ACHN (cell line): ENCODE data around the gene LDLRAD4.
A peak's percentile ranks its signal among the peaks of the same experiment; 100 is the strongest.
"Not testable (repeated sequence)": the region's sequence is repeated elsewhere in the genome, so short reads cannot be mapped to it uniquely, and the experiment has no call there.

Experiments used
- DNase-seq: peaks from one replicate; pipeline ENCODE4 v3.0.0-alpha.2; 2015
- in situ Hi-C: cut with HindIII; loops from 2 replicates; pipeline ENCODE4 v1.10.0; 2017; ENCODE audit warnings: low sequenced_read_pairs, low pct_ligation_motif_present, low pct_unique_long_range_greater_than_20kb

The LDLRAD4 gene

GRCh38 chr18:13661051-13661778 lies 442.7 kb downstream of the LDLRAD4 start:
- in situ Hi-C loops, result no loop called here
- no peak for DNase-seq

GRCh38 chr18:13661779-13662256 lies 443.3 kb downstream of the LDLRAD4 start:
- in situ Hi-C loops, result no loop called here
- DNase-seq, result no peak

- in situ Hi-C loops, result no loop called here
- no peak for DNase-seq
Observed at GRCh38 chr18:13672657-13673056, 454.1 kb downstream of the LDLRAD4 start.

GRCh38 chr18:13676471-13676870 lies 457.9 kb downstream of the LDLRAD4 start:
- in situ Hi-C loops, result no loop called here
- DNase-seq, result no peak

GRCh38 chr18:13677350-13677749 lies 458.8 kb downstream of the LDLRAD4 start:
- in situ Hi-C loops, DNase-seq: not testable (repeated sequence)

- in situ Hi-C loops, result no loop called here
- DNase-seq, result peak; percentile 25
Observed at GRCh38 chr18:13680612-13681011, 462.1 kb downstream of the LDLRAD4 start.

GRCh38 chr18:13681701-13682100 lies 463.1 kb downstream of the LDLRAD4 start:
- in situ Hi-C loops, result no loop called here
- DNase-seq, result no peak

- in situ Hi-C loops, result no loop called here
- no peak for DNase-seq
Observed at GRCh38 chr18:13684546-13684945, 466.0 kb downstream of the LDLRAD4 start.

GRCh38 chr18:13688191-13689136 lies 469.9 kb downstream of the LDLRAD4 start:
- in situ Hi-C loops, result no loop called here
- no peak for DNase-seq

- in situ Hi-C loops, DNase-seq: not testable (repeated sequence)
Observed at GRCh38 chr18:13690060-13690459, 471.5 kb downstream of the LDLRAD4 start.

- DNase-seq, in situ Hi-C loops: not testable (repeated sequence)
Observed at GRCh38 chr18:13695337-13695736, 476.8 kb downstream of the LDLRAD4 start.

GRCh38 chr18:13696961-13697360 lies 478.4 kb downstream of the LDLRAD4 start:
- in situ Hi-C loops, result no loop called here
- no peak for DNase-seq

- no peak for DNase-seq
- in situ Hi-C loops, result no loop called here
Observed at GRCh38 chr18:13700153-13700552, 481.6 kb downstream of the LDLRAD4 start.
